NB4 (cell line): ENCODE results near the gene SMAD4.
"Not testable (repeated sequence)": the region's sequence is repeated elsewhere in the genome, so short reads cannot be mapped to it uniquely, and the experiment has no call there.

Experiments used
- CTCF ChIP-seq: IDR thresholded peaks from one replicate; pipeline ENCODE4 v1.5.1; 2012; ENCODE audit warnings: low read depth, low read length
- POLR2A ChIP-seq: IDR thresholded peaks from 2 replicates; pipeline ENCODE4 v1.6.1; 2011; ENCODE audit warnings: mild to moderate bottlenecking; ENCODE audit not compliant: insufficient read length; ENCODE audit errors: extremely low read depth
- TF ChIP-seq, protein P1 (sequence below): IDR thresholded peaks from 2 replicates; pipeline ENCODE4 v1.6.1; 2011; ENCODE audit warnings: low read depth, low read length

DNA sequence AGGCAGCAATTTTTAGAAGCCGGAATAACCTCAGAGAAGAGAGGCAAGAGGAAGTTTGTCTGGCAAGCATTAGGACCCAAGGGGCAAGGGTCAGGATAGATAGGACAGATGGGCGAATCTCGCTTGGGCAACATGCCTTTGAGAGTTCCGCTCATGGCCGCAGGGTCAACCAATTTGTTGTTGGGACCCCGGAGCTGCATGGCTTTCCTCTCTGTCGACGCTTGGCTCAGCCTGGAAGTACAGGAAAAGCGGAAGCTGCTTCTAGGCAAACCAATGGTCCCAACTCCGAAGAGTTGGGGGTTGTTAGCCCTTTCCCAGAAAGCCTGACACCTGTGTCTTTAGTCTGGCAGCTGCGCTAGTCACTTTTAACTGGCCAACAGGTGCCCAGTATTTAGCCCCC, 89.5 kb downstream of the SMAD4 start:
- TF ChIP-seq POLR2A, CTCF: not testable (repeated sequence)
- TF ChIP-seq, protein P1, sequence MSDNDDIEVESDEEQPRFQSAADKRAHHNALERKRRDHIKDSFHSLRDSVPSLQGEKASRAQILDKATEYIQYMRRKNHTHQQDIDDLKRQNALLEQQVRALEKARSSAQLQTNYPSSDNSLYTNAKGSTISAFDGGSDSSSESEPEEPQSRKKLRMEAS = not testable (repeated sequence)
